Mesendoderm (in vitro differentiated cells): ENCODE results near the gene ADAM8.
"Not testable (repeated sequence)": the region's sequence is repeated elsewhere in the genome, so short reads cannot be mapped to it uniquely, and the experiment has no call there.

Experiments used
- DNase-seq: peaks from one replicate; pipeline ENCODE4 v3.0.0; 2013
- H2AK5ac ChIP-seq: 2 replicates; pipeline ENCODE4 v1.6.1; 2013; ENCODE audit warnings: low read length, inconsistent platforms
- H2BK120ac ChIP-seq: 2 replicates; pipeline ENCODE4 v1.6.1; 2013; ENCODE audit warnings: low read depth, mild to moderate bottlenecking, low read length, moderate library complexity, mixed read lengths
- H2BK15ac ChIP-seq: replicated peaks from 2 replicates; pipeline ENCODE4 v1.6.1; 2013; ENCODE audit warnings: low read depth, mild to moderate bottlenecking, moderate library complexity
- H2BK5ac ChIP-seq: 2 replicates; pipeline ENCODE4 v1.6.1; 2013; ENCODE audit warnings: low read length, inconsistent platforms
- H3K18ac ChIP-seq: 2 replicates; pipeline ENCODE4 v1.6.1; 2013; ENCODE audit warnings: mild to moderate bottlenecking, low read length, mixed read lengths
- H3K23ac ChIP-seq: one replicate; pipeline ENCODE4 v1.6.1; 2013; ENCODE audit warnings: low read length
- H3K27ac ChIP-seq: 2 replicates; pipeline ENCODE4 v1.5.1; 2013; ENCODE audit warnings: low read depth, mild to moderate bottlenecking, inconsistent platforms, low read length, moderate library complexity
- H3K27me3 ChIP-seq: 2 replicates; pipeline ENCODE4 v1.6.1; 2013; ENCODE audit warnings: low read length, control low read depth, mild to moderate bottlenecking, inconsistent platforms; ENCODE audit not compliant: insufficient read depth, poor library complexity
- H3K36me3 ChIP-seq: 2 replicates; pipeline ENCODE4 v1.6.1; 2013; ENCODE audit warnings: low read length, inconsistent platforms; ENCODE audit not compliant: control insufficient read depth, insufficient read depth
- H3K4ac ChIP-seq: one replicate; pipeline ENCODE4 v1.6.1; 2013; ENCODE audit warnings: low read depth, mild to moderate bottlenecking, low read length, moderate library complexity
- H3K4me1 ChIP-seq: 2 replicates; pipeline ENCODE4 v1.6.1; 2013; ENCODE audit warnings: low read depth, low read length, inconsistent platforms; ENCODE audit not compliant: control insufficient read depth
- H3K4me2 ChIP-seq: 2 replicates; pipeline ENCODE4 v1.6.1; 2013; ENCODE audit warnings: low read length
- H3K4me3 ChIP-seq: 2 replicates; pipeline ENCODE4 v1.5.1; 2013; ENCODE audit warnings: mild to moderate bottlenecking, low read length
- H3K56ac ChIP-seq: one replicate; pipeline ENCODE4 v1.6.1; 2013; ENCODE audit warnings: low read length
- H3K79me1 ChIP-seq: 2 replicates; pipeline ENCODE4 v1.6.1; 2013; ENCODE audit warnings: low read length, inconsistent platforms
- H3K79me2 ChIP-seq: 2 replicates; pipeline ENCODE4 v1.6.1; 2013; ENCODE audit warnings: mild to moderate bottlenecking, low read length; ENCODE audit not compliant: control insufficient read depth, insufficient read depth
- H3K9ac ChIP-seq: 2 replicates; pipeline ENCODE4 v1.6.1; 2013; ENCODE audit warnings: low read length, inconsistent platforms
- H4K5ac ChIP-seq: one replicate; pipeline ENCODE4 v1.6.1; 2013; ENCODE audit warnings: low read length
- H4K8ac ChIP-seq: one replicate; pipeline ENCODE4 v1.6.1; 2013; ENCODE audit warnings: low read depth, mild to moderate bottlenecking, control low read depth, low read length, moderate library complexity
- whole genome bisulfite sequencing: extraction: QIAGEN DNeasy Blood & Tissue Kit; methylation state at CpG from one replicate; pipeline ENCODE4 v1.1.7; 2013; ENCODE audit warnings: low lambda C conversion rate, missing lambda C conversion rate; ENCODE audit not compliant: insufficient coverage; ENCODE audit errors: extremely low coverage; 5-methylcytosine and 5-hydroxymethylcytosine counted together

Gene ADAM8

GRCh38 chr10:133322064-133322709 lies 45.5 kb upstream of the ADAM8 start:
- H4K8ac ChIP-seq, H3K4me2 ChIP-seq, H3K4me1 ChIP-seq, H3K23ac ChIP-seq, H3K9ac ChIP-seq, H3K79me1 ChIP-seq, H2AK5ac ChIP-seq, H3K4me3 ChIP-seq, H3K27ac ChIP-seq, H2BK15ac ChIP-seq, H3K56ac ChIP-seq, H4K5ac ChIP-seq, H2BK120ac ChIP-seq, H3K18ac ChIP-seq, H3K4ac ChIP-seq, DNase-seq, H3K36me3 ChIP-seq, H3K79me2 ChIP-seq, H2BK5ac ChIP-seq: not testable (repeated sequence)
- WGBS = no CpG with 5 or more reads among the region's 14 CpGs
- peaks cover 14% of the 10 kb centered on the region for H3K27me3 ChIP-seq

GRCh38 chr10:133320852-133321422 lies 44.3 kb upstream of the ADAM8 start:
- not testable (repeated sequence) for H3K9ac ChIP-seq, H2AK5ac ChIP-seq, H3K56ac ChIP-seq, DNase-seq, H3K4me3 ChIP-seq, H2BK120ac ChIP-seq, H3K79me1 ChIP-seq, H3K27me3 ChIP-seq, H3K18ac ChIP-seq, H4K8ac ChIP-seq, H3K36me3 ChIP-seq, H3K4ac ChIP-seq, H2BK15ac ChIP-seq, H2BK5ac ChIP-seq, H3K4me1 ChIP-seq, H3K79me2 ChIP-seq, H3K4me2 ChIP-seq, H3K27ac ChIP-seq, H3K23ac ChIP-seq, H4K5ac ChIP-seq
- WGBS = no CpG with 5 or more reads among the region's 6 CpGs

GRCh38 chr10:133318494-133319127 lies 41.9 kb upstream of the ADAM8 start:
- Histone ChIP-seq H3K4me1 (no peaks in the 10 kb centered on the region), H3K79me1 (no peaks in the 10 kb centered on the region), H3K9ac (peak overlapping the region; percentile 29), H3K4me3 (no peak overlapping the region), H4K8ac (no peak overlapping the region), H2BK120ac (no peak overlapping the region), H3K18ac (no peak overlapping the region), H3K56ac (peak overlapping the region; percentile 64), H2BK15ac (no peak overlapping the region), H3K23ac (no peak overlapping the region), H2AK5ac (no peak overlapping the region), H3K27me3 (no peaks in the 10 kb centered on the region), H4K5ac (no peak overlapping the region), H3K79me2 (no peaks in the 10 kb centered on the region), H3K36me3 (no peaks in the 10 kb centered on the region), H3K4me2 (peak overlapping the region; percentile 56), H3K27ac (no peak overlapping the region), H3K4ac (no peak overlapping the region), H2BK5ac (no peak overlapping the region)
- no CpG with 5 or more reads among the region's 51 CpGs for WGBS
- DNase-seq = peak; percentile 83

GRCh38 chr10:133316732-133317131 lies 40.1 kb upstream of the ADAM8 start:
- no peak overlapping the region for H3K56ac ChIP-seq
- H2BK120ac ChIP-seq = no peak overlapping the region
- no CpG with 5 or more reads among the region's 7 CpGs for WGBS
- H4K5ac ChIP-seq = no peak overlapping the region
- no peaks in the 10 kb centered on the region for H3K79me1 ChIP-seq
- H3K9ac ChIP-seq = no peak overlapping the region
- H3K79me2 ChIP-seq = no peaks in the 10 kb centered on the region
- no peak overlapping the region for H2BK5ac ChIP-seq
- no peak overlapping the region for H3K4ac ChIP-seq
- H4K8ac ChIP-seq = no peak overlapping the region
- no peak overlapping the region for H2BK15ac ChIP-seq
- no peak overlapping the region for H3K4me2 ChIP-seq
- H3K23ac ChIP-seq = no peak overlapping the region
- no peaks in the 10 kb centered on the region for H3K27me3 ChIP-seq
- no peaks in the 10 kb centered on the region for H3K36me3 ChIP-seq
- H3K18ac ChIP-seq = no peak overlapping the region
- DNase-seq = no peak
- no peak overlapping the region for H3K27ac ChIP-seq
- no peak overlapping the region for H3K4me3 ChIP-seq
- no peaks in the 10 kb centered on the region for H3K4me1 ChIP-seq
- no peak overlapping the region for H2AK5ac ChIP-seq

- Histone ChIP-seq H2BK5ac (no peak overlapping the region), H3K79me1 (no peaks in the 10 kb centered on the region), H3K27me3 (no peaks in the 10 kb centered on the region), H3K27ac (no peak overlapping the region), H3K4me1 (no peaks in the 10 kb centered on the region), H2BK15ac (no peak overlapping the region), H3K18ac (no peak overlapping the region), H3K23ac (no peak overlapping the region), H3K36me3 (no peaks in the 10 kb centered on the region), H3K79me2 (no peaks in the 10 kb centered on the region), H3K4me3 (no peak overlapping the region), H3K56ac (no peak overlapping the region), H3K9ac (no peak overlapping the region), H4K8ac (no peak overlapping the region), H3K4me2 (no peak overlapping the region), H2AK5ac (no peak overlapping the region), H4K5ac (no peak overlapping the region), H3K4ac (no peak overlapping the region), H2BK120ac (no peak overlapping the region)
- WGBS = no CpG with 5 or more reads among the region's 9 CpGs
- DNase-seq = no peak
Observed at GRCh38 chr10:133316266-133316665, 39.6 kb upstream of the ADAM8 start.
